Peyer's patch (tissue), 4 donors: ENCODE measurements around the gene SLC25A30.
A peak's percentile ranks its signal among the peaks of the same experiment; 100 is the strongest.

Experiments
- CTCF ChIP-seq, 6 experiments: fragments of 450-650 bp in 4 of 6; fragments of 200-600 bp in 2 of 6; sonication (generic) in 1 of 6; IDR thresholded peaks; one replicate each; pipeline ENCODE4 v1.5.1; 2017 to 2019; ENCODE audit warnings: antibody characterized with exemption in 6 of 6, mild to moderate bottlenecking in 3 of 6, moderate library complexity in 1 of 6
- POLR2A ChIP-seq, 2 donors: fragments of 450-650 bp; IDR thresholded peaks; one replicate each; pipeline ENCODE4 v1.5.1; 2017; ENCODE audit warnings: antibody characterized with exemption in 2 of 2, mild to moderate bottlenecking in 2 of 2, moderate library complexity in 2 of 2

- no peak for TF ChIP-seq CTCF (IDR thresholded peaks at IDR 0.05)
- peak; percentile 61 to 75 for TF ChIP-seq POLR2A (IDR thresholded peaks at IDR 0.05)
Measured at GRCh38 chr13:45417790-45418534, at the start of gene SLC25A30.
